Measurements from ENCODE around the gene OSBPL2. TPM values are rescaled to one million over a fixed set of nuclear protein-coding genes. Genes with fewer than 3 reads are reported as not detected.

The OSBPL2 gene
- total RNA-seq, 1 donor: 36.7 TPM

DNA sequence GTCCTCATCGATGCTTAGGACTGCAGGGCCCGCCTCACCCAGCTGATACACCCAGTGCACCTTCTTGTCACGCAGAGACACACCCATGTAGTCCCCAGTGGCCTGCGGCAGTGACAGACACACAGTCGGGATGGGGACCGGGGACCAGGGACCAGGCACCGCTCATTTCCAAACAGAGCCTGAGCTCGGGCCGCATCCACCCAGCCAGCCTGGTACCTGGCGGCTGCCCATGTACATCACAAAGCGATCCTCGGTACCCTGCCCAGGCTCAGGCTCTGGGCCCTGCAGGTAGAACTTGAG, 76.0 kb downstream of the OSBPL2 start:
- no peak for DNase-seq (ENCODE audit: low read depth)
- TF ChIP-seq, protein P1, sequence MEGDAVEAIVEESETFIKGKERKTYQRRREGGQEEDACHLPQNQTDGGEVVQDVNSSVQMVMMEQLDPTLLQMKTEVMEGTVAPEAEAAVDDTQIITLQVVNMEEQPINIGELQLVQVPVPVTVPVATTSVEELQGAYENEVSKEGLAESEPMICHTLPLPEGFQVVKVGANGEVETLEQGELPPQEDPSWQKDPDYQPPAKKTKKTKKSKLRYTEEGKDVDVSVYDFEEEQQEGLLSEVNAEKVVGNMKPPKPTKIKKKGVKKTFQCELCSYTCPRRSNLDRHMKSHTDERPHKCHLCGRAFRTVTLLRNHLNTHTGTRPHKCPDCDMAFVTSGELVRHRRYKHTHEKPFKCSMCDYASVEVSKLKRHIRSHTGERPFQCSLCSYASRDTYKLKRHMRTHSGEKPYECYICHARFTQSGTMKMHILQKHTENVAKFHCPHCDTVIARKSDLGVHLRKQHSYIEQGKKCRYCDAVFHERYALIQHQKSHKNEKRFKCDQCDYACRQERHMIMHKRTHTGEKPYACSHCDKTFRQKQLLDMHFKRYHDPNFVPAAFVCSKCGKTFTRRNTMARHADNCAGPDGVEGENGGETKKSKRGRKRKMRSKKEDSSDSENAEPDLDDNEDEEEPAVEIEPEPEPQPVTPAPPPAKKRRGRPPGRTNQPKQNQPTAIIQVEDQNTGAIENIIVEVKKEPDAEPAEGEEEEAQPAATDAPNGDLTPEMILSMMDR (IDR thresholded peaks at IDR 0.05; ENCODE audit: insufficient read depth, low read depth, low read length): no peak
- no peak overlapping the region for H3K4me3 ChIP-seq (ENCODE audit: low read depth, low read length)

DNA sequence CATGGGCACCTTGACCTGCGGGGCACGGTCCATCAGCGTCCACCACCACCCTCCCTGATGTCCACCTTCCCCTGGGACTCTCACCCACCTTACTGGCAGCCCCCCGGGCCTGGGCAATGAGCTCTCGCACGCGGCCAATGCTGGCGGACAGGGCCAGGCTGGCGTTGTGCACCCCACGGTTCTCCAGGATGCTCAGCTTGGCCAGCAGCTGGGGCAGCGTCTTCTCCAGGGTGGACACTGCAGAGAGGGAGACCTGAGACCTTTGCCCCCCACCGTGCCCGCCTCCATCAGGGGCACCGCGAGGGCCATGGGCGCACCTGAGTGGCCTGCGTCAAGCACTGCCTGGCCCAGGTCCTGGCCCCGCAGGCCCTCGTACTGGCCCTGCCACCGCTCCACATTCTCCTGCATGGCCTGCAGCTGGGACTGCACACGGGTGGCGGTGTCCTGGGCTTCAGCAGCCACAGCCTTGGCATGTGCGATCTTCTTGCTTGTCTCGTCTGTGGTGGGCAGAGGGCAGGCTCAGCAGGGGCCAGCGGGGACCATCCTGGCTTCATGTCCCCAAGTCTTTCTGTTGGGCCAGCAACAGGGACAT, 76.5 kb downstream of the OSBPL2 start:
- DNase-seq (ENCODE audit: low read depth): no peak
- no peak overlapping the region for H3K4me3 ChIP-seq (ENCODE audit: low read depth, low read length)
- TF ChIP-seq, protein P1 (IDR thresholded peaks at IDR 0.05; ENCODE audit: insufficient read depth, low read depth, low read length): no peak

DNA sequence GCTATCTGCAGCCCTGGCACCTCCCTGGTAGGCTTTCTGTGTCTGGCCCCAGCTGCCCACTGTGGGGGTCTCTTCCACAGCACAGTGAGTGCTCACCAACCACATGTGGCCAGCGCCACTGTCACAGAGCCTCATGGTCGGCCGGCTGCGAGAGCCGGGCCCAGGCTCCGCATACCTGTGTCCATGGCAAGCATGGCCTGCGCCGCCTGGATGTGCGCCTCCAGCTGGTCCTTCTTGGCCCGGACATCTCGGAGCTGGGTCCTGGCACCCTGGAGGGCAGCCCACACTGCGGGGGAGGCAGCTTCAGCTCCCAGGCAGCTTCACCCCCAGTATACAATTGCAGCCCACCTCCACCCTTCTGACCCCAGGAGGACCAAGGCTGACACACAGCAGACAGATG, 77.5 kb downstream of the OSBPL2 start:
- no peak overlapping the region for H3K4me3 ChIP-seq (ENCODE audit: low read depth, low read length)
- TF ChIP-seq, protein P1 (IDR thresholded peaks at IDR 0.05; ENCODE audit: insufficient read depth, low read depth, low read length): no peak
- DNase-seq (ENCODE audit: low read depth): no peak

DNA sequence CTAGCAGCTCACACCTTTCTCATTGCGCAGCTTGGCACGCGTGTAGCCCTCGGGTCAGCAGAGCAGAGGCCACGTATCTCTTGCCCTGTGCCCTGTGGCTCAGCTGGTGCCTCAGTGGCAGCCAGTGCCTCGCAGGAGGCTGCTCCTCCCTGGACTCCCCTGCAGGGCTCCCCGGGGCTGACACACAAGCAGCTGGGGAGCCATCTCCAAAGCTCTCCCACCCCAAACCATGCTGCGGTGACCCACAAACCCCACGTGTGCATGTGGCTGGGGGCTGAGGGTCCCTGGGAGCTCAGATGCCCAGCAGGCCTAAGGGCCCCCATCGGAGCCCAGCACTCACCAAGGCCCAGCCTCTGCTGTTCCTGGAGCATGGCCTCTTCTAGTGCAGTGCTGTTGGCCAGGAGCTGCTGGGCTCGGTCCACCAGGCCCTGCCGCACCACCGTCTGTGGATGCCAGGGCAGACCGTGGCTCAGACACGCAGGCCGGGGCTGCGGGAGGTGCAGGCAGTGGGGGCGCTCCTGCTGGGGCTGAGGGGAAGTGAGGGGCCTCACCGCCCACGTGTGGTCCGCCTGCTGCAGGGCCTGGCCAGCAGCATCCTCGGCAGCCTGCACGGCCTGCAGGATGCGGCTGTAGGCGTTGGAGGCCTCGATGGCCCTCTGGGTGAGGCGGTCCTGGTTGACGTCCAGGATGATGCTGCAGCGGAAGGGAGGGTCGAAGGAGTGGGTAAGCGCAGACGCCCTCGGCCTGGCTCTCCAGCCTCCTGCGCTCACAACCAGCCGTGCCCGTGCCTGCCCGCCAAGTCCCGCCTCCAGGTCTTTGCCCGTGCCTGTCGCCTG, 78.2 kb downstream of the OSBPL2 start:
- H3K4me3 ChIP-seq (ENCODE audit: low read depth, low read length): no peak overlapping the region
- DNase-seq (ENCODE audit: low read depth): no peak
- TF ChIP-seq, protein P1 (IDR thresholded peaks at IDR 0.05; ENCODE audit: insufficient read depth, low read depth, low read length): no peak

DNA sequence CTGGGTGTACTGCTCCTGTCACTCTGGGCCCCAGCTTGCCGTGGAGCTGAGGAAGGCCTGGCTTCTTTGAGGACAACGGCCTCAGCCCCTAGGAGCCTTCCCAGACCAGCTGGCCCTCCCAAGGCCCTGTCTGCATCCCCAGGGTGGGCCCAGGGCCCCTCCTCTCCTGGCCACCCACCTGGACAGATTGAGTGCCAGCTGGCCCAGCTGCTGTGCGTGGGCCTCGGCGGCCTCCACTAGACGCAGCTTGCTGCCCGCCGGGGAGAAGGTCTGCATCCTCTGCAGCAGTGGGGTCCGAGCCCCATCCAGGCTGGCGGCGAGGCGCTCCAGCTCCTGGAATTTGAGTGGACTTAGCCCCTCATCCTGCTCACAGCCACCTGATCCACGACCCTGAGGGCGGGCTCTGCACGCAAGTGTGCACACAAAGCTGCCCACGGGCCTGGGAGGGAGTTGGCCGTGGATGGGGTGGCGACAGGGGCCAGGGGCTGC, 78.9 kb downstream of the OSBPL2 start:
- DNase-seq (ENCODE audit: low read depth): no peak
- H3K4me3 ChIP-seq (ENCODE audit: low read depth, low read length): no peak overlapping the region
- TF ChIP-seq, protein P1 (IDR thresholded peaks at IDR 0.05; ENCODE audit: insufficient read depth, low read depth, low read length): no peak

DNA sequence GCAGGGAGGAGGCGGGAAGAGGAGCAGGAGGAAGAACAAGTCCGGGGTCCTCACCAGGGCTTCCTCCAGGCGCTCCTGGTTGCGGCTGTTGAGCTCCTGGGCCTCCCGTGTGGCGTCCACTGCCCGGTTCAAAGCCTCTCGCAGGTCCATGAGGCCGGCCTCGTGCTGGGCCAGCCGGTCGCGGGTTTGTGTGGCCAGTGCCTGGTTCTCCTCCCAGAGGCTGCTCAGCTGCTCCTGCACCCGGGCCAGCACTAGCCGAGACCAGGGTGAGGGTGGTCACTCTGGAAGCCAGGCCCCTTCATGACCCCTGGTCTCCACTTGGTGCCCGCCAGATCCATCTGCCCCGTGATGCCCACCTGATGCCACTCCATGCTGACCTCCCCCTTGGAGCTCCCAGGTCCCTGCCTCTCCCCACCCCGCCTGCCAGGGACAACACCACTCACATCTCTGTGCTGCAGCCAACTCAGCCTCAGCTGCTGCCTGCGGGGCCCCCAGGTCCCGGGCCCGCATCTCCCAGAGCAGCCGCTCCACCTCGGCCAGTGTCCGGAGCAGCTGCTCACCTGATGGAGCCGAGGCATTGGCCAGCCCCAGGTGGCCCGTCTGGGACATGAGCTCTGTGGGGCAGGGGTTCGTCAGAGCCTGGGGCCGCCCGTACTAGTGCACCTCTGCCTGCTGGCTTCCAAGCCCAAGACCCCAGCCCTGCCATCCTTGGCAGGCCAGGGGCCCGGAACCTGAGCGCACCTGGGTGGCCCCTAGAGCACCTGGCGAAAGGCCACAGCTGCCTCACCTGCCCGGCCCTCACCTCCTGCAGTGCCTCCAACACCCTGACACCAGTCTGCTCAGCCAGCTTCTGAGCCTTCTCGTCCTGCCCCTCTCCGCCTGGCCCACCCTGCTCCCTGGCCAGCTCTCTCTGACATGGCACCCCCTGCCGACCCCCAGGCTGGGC, 80.4 kb downstream of the OSBPL2 start:
- no peak overlapping the region for H3K4me3 ChIP-seq (ENCODE audit: low read depth, low read length)
- TF ChIP-seq, protein P1 (IDR thresholded peaks at IDR 0.05; ENCODE audit: insufficient read depth, low read depth, low read length): no peak
- peak; percentile 6 for DNase-seq (ENCODE audit: low read depth)
